Spleen (tissue), 11 donors: ENCODE data around the gene INA. TPM values are rescaled to one million over a fixed set of nuclear protein-coding genes. Genes with fewer than 3 reads are reported as not detected.

Experiments used
- DNase-seq: peaks from one replicate; pipeline ENCODE4 v3.0.0-alpha.2; 2020
- H3K27ac ChIP-seq, 8 donors: fragments of 200-600 bp; sonication (generic) in 7 of 8; 1 replicate in 4 of 8; 2 replicates in 4 of 8; pipeline versions ENCODE4 v1.5.0 to v1.8.0; 2016 to 2021; ENCODE audit warnings: inconsistent platforms in 4 of 8, mild to moderate bottlenecking in 4 of 8, moderate library complexity in 1 of 8
- H3K27me3 ChIP-seq, 7 donors: fragments of 200-600 bp; sonication (generic) in 6 of 7; replicated peaks in 1 of 7; 1 replicate in 4 of 7; 2 replicates in 3 of 7; pipeline versions ENCODE4 v1.5.0 to v1.8.0; 2016 to 2021; ENCODE audit warnings: inconsistent platforms in 3 of 7, mild to moderate bottlenecking in 1 of 7
- H3K36me3 ChIP-seq, 6 donors: fragments of 200-600 bp; sonication (generic) in 5 of 6; 1 replicate in 4 of 6; 2 replicates in 2 of 6; pipeline versions ENCODE4 v1.5.0 to v1.8.0; 2016 to 2021; ENCODE audit warnings: inconsistent platforms in 2 of 6
- H3K4me1 ChIP-seq, 6 donors: fragments of 200-600 bp; sonication (generic) in 5 of 6; 1 replicate in 3 of 6; 2 replicates in 3 of 6; pipeline versions ENCODE4 v1.5.0 to v1.8.0; 2016 to 2021; ENCODE audit warnings: inconsistent platforms in 3 of 6
- H3K4me3 ChIP-seq, 8 donors: fragments of 200-600 bp; sonication (generic) in 7 of 8; 1 replicate in 4 of 8; 2 replicates in 4 of 8; pipeline versions ENCODE4 v1.5.0 to v1.8.0; 2016 to 2021; ENCODE audit warnings: inconsistent platforms in 4 of 8, mild to moderate bottlenecking in 4 of 8, moderate library complexity in 2 of 8
- H3K9me3 ChIP-seq, 8 donors: fragments of 200-600 bp; sonication (generic) in 7 of 8; 1 replicate in 4 of 8; 2 replicates in 4 of 8; pipeline versions ENCODE4 v1.5.0 to v1.8.0; 2016 to 2021; ENCODE audit warnings: inconsistent platforms in 4 of 8
- CTCF ChIP-seq, 11 experiments: fragments of 200-600 bp in 7 of 11; fragments of 450-650 bp in 4 of 11; sonication (generic) in 4 of 11; IDR thresholded peaks in 8 of 11; conservative IDR thresholded peaks in 3 of 11; 1 replicate in 7 of 11; 2 replicates in 4 of 11; pipeline versions ENCODE4 v1.4.0 to v1.8.0; 2016 to 2021; ENCODE audit warnings: antibody characterized with exemption in 11 of 11, inconsistent platforms in 4 of 11, mild to moderate bottlenecking in 1 of 11
- POLR2A ChIP-seq, 3 donors: fragments of 450-650 bp; IDR thresholded peaks; one replicate each; pipeline ENCODE4 v1.5.1; 2017; ENCODE audit warnings: antibody characterized with exemption in 3 of 3, mild to moderate bottlenecking in 1 of 3
- POLR2AphosphoS5 ChIP-seq, 3 donors: sonication (generic); formaldehyde crosslinking; IDR thresholded peaks; one replicate each; pipeline ENCODE4 v1.5.1; 2017; ENCODE audit warnings: antibody characterized with exemption in 3 of 3
- WGBS, 5 donors: extraction: QIAGEN DNeasy Blood & Tissue Kit in 3 of 5; methylation state at CpG; one replicate each; pipeline versions ENCODE4 v1.1.5 to v1.1.7; 2013 to 2018; 5-methylcytosine and 5-hydroxymethylcytosine counted together
- intact Hi-C: fragments of 100-400 bp; cut with DNase I; formaldehyde crosslinking; loops from one replicate; pipeline ENCODE4 v1.15.0; 2023; ENCODE audit warnings: low total_unique reads
- polyA plus RNA-seq, 3 donors: library from polyadenylated mRNA; stranded (reverse); fragments of 200-250 nt; gene quantifications; one replicate each; pipeline ENCODE4 v1.2.1, GENCODE V29; 2013
- total RNA-seq, 7 donors: library from RNA; depleted of rRNA in 3 of 7; stranded (reverse); fragments of >200 nt in 3 of 7; fragmentation: NEBNext Ultra II Directional in 4 of 7; extraction: Animal tissue kit (Norgen Biotek cat#: 25700) in 4 of 7; gene quantifications; one replicate each; pipeline versions ENCODE4 v1.1.0 to v1.2.1, GENCODE V29; 2016 to 2021
- donor health status: healthy with polysubstance abuse.
- donor health status: DM: no; HTN: no; CAD: no; lungs with moderate emphysema.
- donor health status: DM: no; HTN: no; CAD: no.
- donor health status: Bipolar disorder and iron deficiency.
- donor health status: healthy.
- donor health status: DM: no; HTN: no; CAD: no.
- donor health status: DM: yes; HTN: yes; CAD: no.

The INA gene
- total and polyA plus RNA-seq, 10 donors: 0.02 to 0.09 (median 0.03) TPM; not detected in 7

- no peak for DNase-seq
- H3K27ac ChIP-seq: peak overlapping the region in 1 of 8 donors; percentile 9
- 64 to 68% (median 67%) methylated on average over 7 of the region's 7 CpGs for WGBS, 5 donors
- intact Hi-C loops: no loop called here
- peaks cover 0 to 11% (median 0%) of the 10 kb centered on the region in 6 donors for H3K4me1 ChIP-seq
- H3K9me3 ChIP-seq: no peaks in the 10 kb centered on the region
- H3K36me3 ChIP-seq: no peaks in the 10 kb centered on the region
- no peak overlapping the region for H3K4me3 ChIP-seq
- no peak for TF ChIP-seq CTCF (IDR thresholded peaks at IDR 0.05 in 8 of 11, conservative IDR thresholded peaks at IDR 0.05 in 3 of 11)
- no peak for TF ChIP-seq POLR2A (IDR thresholded peaks at IDR 0.05)
- no peak for TF ChIP-seq POLR2AphosphoS5 (IDR thresholded peaks at IDR 0.05)
- H3K27me3 ChIP-seq: no peaks in the 10 kb centered on the region
These were observed 44.0 kb upstream of the INA start for GRCh38 chr10:103232772-103233488.

- Histone ChIP-seq H3K4me3 (no peak overlapping the region), H3K27me3 (no peaks in the 10 kb centered on the region), H3K27ac (no peak overlapping the region), H3K9me3 (no peaks in the 10 kb centered on the region), H3K4me1 (peaks cover 0 to 40% (median 14%) of the 10 kb centered on the region in 6 donors), H3K36me3 (no peaks in the 10 kb centered on the region)
- no peak for TF ChIP-seq POLR2A (IDR thresholded peaks at IDR 0.05)
- TF ChIP-seq POLR2AphosphoS5 (IDR thresholded peaks at IDR 0.05): no peak
- no peak for TF ChIP-seq CTCF (IDR thresholded peaks at IDR 0.05 in 8 of 11, conservative IDR thresholded peaks at IDR 0.05 in 3 of 11)
- no peak for DNase-seq
- WGBS, 5 donors: 93 to 99% (median 94%) methylated on average over 2 of the region's 2 CpGs
- intact Hi-C loops: no loop called here
These were observed 41.2 kb upstream of the INA start for GRCh38 chr10:103235775-103236174.

GRCh38 chr10:103238506-103239252, 38.3 kb upstream of the INA start:
- H3K27me3 ChIP-seq: no peaks in the 10 kb centered on the region
- H3K27ac ChIP-seq: peak overlapping the region in 2 of 8 donors; percentile 44 to 58
- WGBS, 5 donors: 69 to 87% (median 80%) methylated on average over 11 of the region's 11 CpGs
- TF ChIP-seq POLR2AphosphoS5 (IDR thresholded peaks at IDR 0.05) (no peak), CTCF (IDR thresholded peaks at IDR 0.05 in 8 of 11, conservative IDR thresholded peaks at IDR 0.05 in 3 of 11) (no peak), POLR2A (IDR thresholded peaks at IDR 0.05) (no peak)
- no peak for DNase-seq
- no peak overlapping the region for H3K4me3 ChIP-seq
- no peaks in the 10 kb centered on the region for H3K9me3 ChIP-seq
- intact Hi-C loops: no loop called here
- H3K4me1 ChIP-seq: peaks cover 0 to 48% (median 21%) of the 10 kb centered on the region in 6 donors
- no peaks in the 10 kb centered on the region for H3K36me3 ChIP-seq
